HG03457 (cell line): Measurements from ENCODE around the gene INSC.

Experiments
- ATAC-seq: cut with Tn5 transposase; IDR thresholded peaks from one replicate; pipeline ENCODE4 v1.9.1; 2021; ENCODE audit warnings: moderate number of reproducible peaks; ENCODE audit not compliant: unreplicated experiment

INSC gene

GRCh38 chr11:15145151-15145550 lies 30.4 kb downstream of the INSC start:
- no peak for ATAC-seq

- no peak for ATAC-seq
Observed at GRCh38 chr11:15145615-15146014, 30.9 kb downstream of the INSC start.

- ATAC-seq, result no peak
Observed at GRCh38 chr11:15146271-15147003, 31.7 kb downstream of the INSC start.

GRCh38 chr11:15148169-15148568 lies 33.4 kb downstream of the INSC start:
- no peak for ATAC-seq

GRCh38 chr11:15149050-15149449 lies 34.3 kb downstream of the INSC start:
- ATAC-seq, result no peak

- ATAC-seq, result no peak
Observed at GRCh38 chr11:15150507-15150906, 35.8 kb downstream of the INSC start.

GRCh38 chr11:15153231-15153630 lies 38.5 kb downstream of the INSC start:
- no peak for ATAC-seq

GRCh38 chr11:15157181-15157580 lies 42.5 kb downstream of the INSC start:
- ATAC-seq, result no peak

GRCh38 chr11:15157606-15158137 lies 42.9 kb downstream of the INSC start:
- ATAC-seq, result no peak

- no peak for ATAC-seq
Observed at GRCh38 chr11:15158351-15159015, 43.8 kb downstream of the INSC start.

- ATAC-seq, result peak; percentile 89
Observed at GRCh38 chr11:15159085-15159484, 44.4 kb downstream of the INSC start.

- ATAC-seq, result no peak
Observed at GRCh38 chr11:15161790-15162189, 47.1 kb downstream of the INSC start.

GRCh38 chr11:15163136-15163535 lies 48.4 kb downstream of the INSC start:
- ATAC-seq, result no peak

- no peak for ATAC-seq
Observed at GRCh38 chr11:15166204-15166603, 51.5 kb downstream of the INSC start.

GRCh38 chr11:15169815-15170551 lies 55.3 kb downstream of the INSC start:
- no peak for ATAC-seq

- ATAC-seq, result no peak
Observed at GRCh38 chr11:15170698-15171097, 56.0 kb downstream of the INSC start.

GRCh38 chr11:15171956-15172355 lies 57.2 kb downstream of the INSC start:
- ATAC-seq, result no peak

GRCh38 chr11:15175831-15176230 lies 61.1 kb downstream of the INSC start:
- ATAC-seq, result no peak

GRCh38 chr11:15176646-15177163 lies 62.0 kb downstream of the INSC start:
- ATAC-seq, result no peak

GRCh38 chr11:15177491-15177890 lies 62.8 kb downstream of the INSC start:
- ATAC-seq, result no peak

GRCh38 chr11:15178214-15178613 lies 63.5 kb downstream of the INSC start:
- no peak for ATAC-seq
